ENCODE measurements around the gene TIGD1.

The TIGD1 gene

GRCh38 chr2:232532419-232532818 is 17.9 kb downstream of the TIGD1 start:
- Histone ChIP-seq H2BK15ac (ENCODE audit: low read depth, poor library complexity, severe bottlenecking) (no peak overlapping the region), H2BK120ac (ENCODE audit: low read depth, low read length) (no peak overlapping the region), H2AK5ac (ENCODE audit: low read length, severe bottlenecking) (no peak overlapping the region), H2AFZ (ENCODE audit: low read depth, low read length) (no peak overlapping the region), H3K4me1 (ENCODE audit: control insufficient read depth, insufficient read depth, low read depth, low read length) (no peaks in the 10 kb centered on the region), H3K36me3 (ENCODE audit: control insufficient read depth in 1 of 2, insufficient read depth in 2 of 2, low read depth in 1 of 2, low read length in 2 of 2) (no peaks in the 10 kb centered on the region), H3K18ac (ENCODE audit: low read depth in 1 of 2, low read length in 2 of 2) (no peak overlapping the region), H2BK12ac (ENCODE audit: low read length in 2 of 2) (no peak overlapping the region), H3K27ac (ENCODE audit: low read length, poor library complexity, severe bottlenecking) (no peak overlapping the region), H4K8ac (ENCODE audit: low read length) (no peak overlapping the region), H3K9ac (ENCODE audit: low read length) (no peak overlapping the region), H4K91ac (ENCODE audit: low read length) (no peak overlapping the region), H3K14ac (ENCODE audit: low read length in 2 of 2) (no peak overlapping the region), H3K79me1 (replicated peaks; ENCODE audit: low read length, poor library complexity, severe bottlenecking) (no peaks in the 10 kb centered on the region), H3K23ac (ENCODE audit: low read length in 2 of 2) (no peak overlapping the region), H3K4me2 (ENCODE audit: low read length, poor library complexity, severe bottlenecking) (no peak overlapping the region), H3K4ac (ENCODE audit: low read depth in 1 of 2, low read length in 2 of 2) (no peak overlapping the region), H2BK5ac (ENCODE audit: low read depth, low read length, poor library complexity, severe bottlenecking) (no peak overlapping the region), H3K9me3 (ENCODE audit: control insufficient read depth, low read length) (peaks cover 11% of the 10 kb centered on the region), H3K4me3 (ENCODE audit: insufficient read depth in 1 of 2, low read depth in 1 of 2, low read length in 2 of 2) (no peak overlapping the region), H3K27me3 (ENCODE audit: control insufficient read depth in 1 of 2, insufficient read depth in 1 of 2, low read length in 2 of 2) (peaks cover 18 to 66% of the 10 kb centered on the region in 2 experiments)
- 87% methylated on average over 9 of the region's 9 CpGs for WGBS
- no peak for DNase-seq

DNA sequence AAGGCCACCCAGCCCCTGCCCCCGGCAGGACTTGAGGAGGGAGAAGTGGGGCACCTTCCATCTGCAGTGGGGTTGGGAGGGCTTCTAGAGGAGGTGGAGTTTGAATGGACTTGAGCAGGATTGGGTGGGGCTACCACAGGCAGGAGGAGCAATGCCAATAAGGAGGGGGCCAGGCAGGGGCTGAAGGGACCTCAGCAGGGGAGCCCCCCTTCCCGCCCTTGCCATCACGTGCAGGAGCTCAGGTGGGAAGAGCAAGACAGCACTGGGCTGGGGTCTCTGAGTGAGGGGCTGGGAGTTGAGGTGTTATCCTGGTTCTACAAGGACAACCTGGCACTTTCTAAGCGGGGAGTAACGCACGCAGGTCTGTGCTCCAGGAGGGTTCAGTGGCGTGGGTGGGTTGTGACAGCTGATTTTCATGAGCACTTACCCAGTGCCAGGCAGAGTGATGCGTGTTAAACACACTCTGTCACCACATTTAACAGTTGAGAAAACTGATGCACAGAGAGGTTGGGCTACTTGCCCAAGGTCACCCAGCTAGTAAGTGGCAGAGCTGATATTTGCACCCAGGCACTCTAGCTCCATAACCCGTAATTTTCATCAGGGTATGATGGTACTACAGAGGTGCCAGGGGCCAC is 19.6 kb downstream of the TIGD1 start:
- no peak overlapping the region for H3K23ac ChIP-seq (ENCODE audit: low read length in 2 of 2)
- no peak overlapping the region for H2BK12ac ChIP-seq (ENCODE audit: low read length in 2 of 2)
- H3K9me3 ChIP-seq (ENCODE audit: control insufficient read depth, low read length) = peaks cover 3% of the 10 kb centered on the region
- peaks cover 2% of the 10 kb centered on the region for H3K4me1 ChIP-seq (ENCODE audit: control insufficient read depth, insufficient read depth, low read depth, low read length)
- H3K9ac ChIP-seq (ENCODE audit: low read length) = no peak overlapping the region
- no peak overlapping the region for H2BK15ac ChIP-seq (ENCODE audit: low read depth, poor library complexity, severe bottlenecking)
- no peak overlapping the region for H3K14ac ChIP-seq (ENCODE audit: low read length in 2 of 2)
- no peak overlapping the region for H3K4ac ChIP-seq (ENCODE audit: low read depth in 1 of 2, low read length in 2 of 2)
- H2BK5ac ChIP-seq (ENCODE audit: low read depth, low read length, poor library complexity, severe bottlenecking) = no peak overlapping the region
- no peak overlapping the region for H3K4me3 ChIP-seq (ENCODE audit: insufficient read depth in 1 of 2, low read depth in 1 of 2, low read length in 2 of 2)
- H2AK5ac ChIP-seq (ENCODE audit: low read length, severe bottlenecking) = no peak overlapping the region
- H3K79me1 ChIP-seq (replicated peaks; ENCODE audit: low read length, poor library complexity, severe bottlenecking) = no peaks in the 10 kb centered on the region
- no peak overlapping the region for H3K27ac ChIP-seq (ENCODE audit: low read length, poor library complexity, severe bottlenecking)
- no peak overlapping the region for H3K18ac ChIP-seq (ENCODE audit: low read depth in 1 of 2, low read length in 2 of 2)
- H4K8ac ChIP-seq (ENCODE audit: low read length) = no peak overlapping the region
- H3K27me3 ChIP-seq (ENCODE audit: control insufficient read depth in 1 of 2, insufficient read depth in 1 of 2, low read length in 2 of 2) = peaks cover 24 to 65% of the 10 kb centered on the region in 2 experiments
- no peak for DNase-seq
- H3K4me2 ChIP-seq (ENCODE audit: low read length, poor library complexity, severe bottlenecking) = no peak overlapping the region
- 74% methylated on average over 9 of the region's 9 CpGs for WGBS
- no peaks in the 10 kb centered on the region for H3K36me3 ChIP-seq (ENCODE audit: control insufficient read depth in 1 of 2, insufficient read depth in 2 of 2, low read depth in 1 of 2, low read length in 2 of 2)
- H2AFZ ChIP-seq (ENCODE audit: low read depth, low read length) = no peak overlapping the region
- H4K91ac ChIP-seq (ENCODE audit: low read length) = no peak overlapping the region
- H2BK120ac ChIP-seq (ENCODE audit: low read depth, low read length) = no peak overlapping the region

GRCh38 chr2:232529806-232530547 is 20.4 kb downstream of the TIGD1 start:
- no peak overlapping the region for H2BK12ac ChIP-seq (ENCODE audit: low read length in 2 of 2)
- no peak overlapping the region for H3K14ac ChIP-seq (ENCODE audit: low read length in 2 of 2)
- no peak overlapping the region for H3K4me2 ChIP-seq (ENCODE audit: low read length, poor library complexity, severe bottlenecking)
- no peak for DNase-seq
- H4K8ac ChIP-seq (ENCODE audit: low read length) = no peak overlapping the region
- H3K27ac ChIP-seq (ENCODE audit: low read length, poor library complexity, severe bottlenecking) = no peak overlapping the region
- peaks cover 2% of the 10 kb centered on the region for H3K4me1 ChIP-seq (ENCODE audit: control insufficient read depth, insufficient read depth, low read depth, low read length)
- no peak overlapping the region for H3K4me3 ChIP-seq (ENCODE audit: insufficient read depth in 1 of 2, low read depth in 1 of 2, low read length in 2 of 2)
- no peak overlapping the region for H2AK5ac ChIP-seq (ENCODE audit: low read length, severe bottlenecking)
- no peak overlapping the region for H2BK120ac ChIP-seq (ENCODE audit: low read depth, low read length)
- H3K18ac ChIP-seq (ENCODE audit: low read depth in 1 of 2, low read length in 2 of 2) = no peak overlapping the region
- no peaks in the 10 kb centered on the region for H3K9me3 ChIP-seq (ENCODE audit: control insufficient read depth, low read length)
- no peak overlapping the region for H2BK5ac ChIP-seq (ENCODE audit: low read depth, low read length, poor library complexity, severe bottlenecking)
- H2BK15ac ChIP-seq (ENCODE audit: low read depth, poor library complexity, severe bottlenecking) = no peak overlapping the region
- H3K27me3 ChIP-seq (ENCODE audit: control insufficient read depth in 1 of 2, insufficient read depth in 1 of 2, low read length in 2 of 2) = peaks cover 24 to 67% of the 10 kb centered on the region in 2 experiments
- no peak overlapping the region for H2AFZ ChIP-seq (ENCODE audit: low read depth, low read length)
- no peak overlapping the region for H3K9ac ChIP-seq (ENCODE audit: low read length)
- no peak overlapping the region for H3K4ac ChIP-seq (ENCODE audit: low read depth in 1 of 2, low read length in 2 of 2)
- WGBS = 87% methylated on average over 17 of the region's 17 CpGs
- no peak overlapping the region for H4K91ac ChIP-seq (ENCODE audit: low read length)
- no peaks in the 10 kb centered on the region for H3K79me1 ChIP-seq (replicated peaks; ENCODE audit: low read length, poor library complexity, severe bottlenecking)
- no peaks in the 10 kb centered on the region for H3K36me3 ChIP-seq (ENCODE audit: control insufficient read depth in 1 of 2, insufficient read depth in 2 of 2, low read depth in 1 of 2, low read length in 2 of 2)
- no peak overlapping the region for H3K23ac ChIP-seq (ENCODE audit: low read length in 2 of 2)

GRCh38 chr2:232528746-232529460 is 21.5 kb downstream of the TIGD1 start:
- no peak overlapping the region for H2BK15ac ChIP-seq (ENCODE audit: low read depth, poor library complexity, severe bottlenecking)
- no peaks in the 10 kb centered on the region for H3K79me1 ChIP-seq (replicated peaks; ENCODE audit: low read length, poor library complexity, severe bottlenecking)
- WGBS = 81% methylated on average over 11 of the region's 11 CpGs
- no peak for DNase-seq
- no peak overlapping the region for H3K4me3 ChIP-seq (ENCODE audit: insufficient read depth in 1 of 2, low read depth in 1 of 2, low read length in 2 of 2)
- H3K27me3 ChIP-seq (ENCODE audit: control insufficient read depth in 1 of 2, insufficient read depth in 1 of 2, low read length in 2 of 2) = peaks cover 34 to 70% of the 10 kb centered on the region in 2 experiments
- H3K18ac ChIP-seq (ENCODE audit: low read depth in 1 of 2, low read length in 2 of 2) = no peak overlapping the region
- H3K14ac ChIP-seq (ENCODE audit: low read length in 2 of 2) = no peak overlapping the region
- H3K4me2 ChIP-seq (ENCODE audit: low read length, poor library complexity, severe bottlenecking) = no peak overlapping the region
- H4K8ac ChIP-seq (ENCODE audit: low read length) = no peak overlapping the region
- peaks cover 6% of the 10 kb centered on the region for H3K4me1 ChIP-seq (ENCODE audit: control insufficient read depth, insufficient read depth, low read depth, low read length)
- H3K23ac ChIP-seq (ENCODE audit: low read length in 2 of 2) = no peak overlapping the region
- no peak overlapping the region for H2AK5ac ChIP-seq (ENCODE audit: low read length, severe bottlenecking)
- H3K4ac ChIP-seq (ENCODE audit: low read depth in 1 of 2, low read length in 2 of 2) = no peak overlapping the region
- H2AFZ ChIP-seq (ENCODE audit: low read depth, low read length) = no peak overlapping the region
- no peaks in the 10 kb centered on the region for H3K36me3 ChIP-seq (ENCODE audit: control insufficient read depth in 1 of 2, insufficient read depth in 2 of 2, low read depth in 1 of 2, low read length in 2 of 2)
- H3K9ac ChIP-seq (ENCODE audit: low read length) = no peak overlapping the region
- no peak overlapping the region for H4K91ac ChIP-seq (ENCODE audit: low read length)
- no peak overlapping the region for H2BK12ac ChIP-seq (ENCODE audit: low read length in 2 of 2)
- H2BK120ac ChIP-seq (ENCODE audit: low read depth, low read length) = no peak overlapping the region
- H2BK5ac ChIP-seq (ENCODE audit: low read depth, low read length, poor library complexity, severe bottlenecking) = no peak overlapping the region
- H3K27ac ChIP-seq (ENCODE audit: low read length, poor library complexity, severe bottlenecking) = no peak overlapping the region
- H3K9me3 ChIP-seq (ENCODE audit: control insufficient read depth, low read length) = no peaks in the 10 kb centered on the region

All from mesenchymal stem cell (in vitro differentiated cells and primary cell).